Cardiac fibroblast (primary cell): ENCODE measurements around the gene DIS3L2.
"Not testable (repeated sequence)": the region's sequence is repeated elsewhere in the genome, so short reads cannot be mapped to it uniquely, and the experiment has no call there.

Experiments
- DNase-seq, 2 donors: peaks; one replicate each; pipeline versions ENCODE4 v3.0.0 to v3.0.0-alpha.2; 2010; ENCODE audit warnings: low read depth in 2 of 2
- H3K4me3 ChIP-seq, 2 donors: replicated peaks in 1 of 2; 1 replicate in 1 of 2; 2 replicates in 1 of 2; pipeline ENCODE4 v1.5.1; 2011; ENCODE audit warnings: low read depth in 2 of 2, low read length in 2 of 2, mild to moderate bottlenecking in 2 of 2, moderate library complexity in 1 of 2
- CTCF ChIP-seq: IDR thresholded peaks from one replicate; pipeline ENCODE4 v1.5.1; 2011; ENCODE audit warnings: low read depth, mild to moderate bottlenecking, low read length, inconsistent platforms

Gene DIS3L2

GRCh38 chr2:232382331-232383225, 421.1 kb downstream of the DIS3L2 start:
- no peak for DNase-seq
- TF ChIP-seq CTCF, result no peak

GRCh38 chr2:232384466-232384865, 423.0 kb downstream of the DIS3L2 start:
- TF ChIP-seq CTCF, result no peak
- DNase-seq, result no peak
- H3K4me3 ChIP-seq, result no peak overlapping the region

More at GRCh38 chr2:232382331-232383225, 421.1 kb downstream of the DIS3L2 start:
- H3K4me3 ChIP-seq, result no peak overlapping the region

GRCh38 chr2:232385058-232385457, 423.5 kb downstream of the DIS3L2 start:
- not testable (repeated sequence) for H3K4me3 ChIP-seq, DNase-seq

GRCh38 chr2:232385660-232386489, 424.4 kb downstream of the DIS3L2 start:
- peak; percentile 65 to 93 for DNase-seq
- TF ChIP-seq CTCF, result no peak
- H3K4me3 ChIP-seq, result no peak overlapping the region

GRCh38 chr2:232386490-232386739, 424.9 kb downstream of the DIS3L2 start:
- no peak for DNase-seq

More at GRCh38 chr2:232386490-232386739, 424.9 kb downstream of the DIS3L2 start:
- no peak overlapping the region for H3K4me3 ChIP-seq
- TF ChIP-seq CTCF, result no peak
